ENCODE measurements around the gene FAM107B.

The FAM107B gene

DNA sequence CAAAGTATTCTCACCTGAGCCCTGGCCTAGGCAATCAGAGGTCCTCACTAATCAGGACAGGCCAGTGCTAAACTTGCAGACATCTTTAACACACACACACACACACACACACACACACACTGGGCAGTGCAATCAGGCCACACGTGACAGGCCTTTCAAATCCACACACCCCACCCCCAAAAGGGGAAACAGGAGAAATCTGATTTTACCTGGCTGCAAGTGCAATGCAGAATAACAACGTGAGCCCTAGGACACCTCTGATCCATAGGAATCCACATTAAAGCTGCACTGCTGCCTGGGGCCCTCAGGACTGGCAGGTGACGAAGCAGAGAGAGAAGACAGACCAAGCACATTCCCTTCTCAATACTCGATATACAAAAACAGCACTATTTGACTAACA is 218.9 kb downstream of the FAM107B start:
- no peak overlapping the region for H3K27ac ChIP-seq (ENCODE audit: extremely low read depth, low read depth, low read length)
- ChIA-PET CTCF (interaction anchor here (0.6 to 1.7 kb wide), 3 partner anchors 14 to 634 kb away, joined by 3 to 5 read pairs (median 3); no protein-coding TSS in a partner anchor), POLR2A (no interaction called here)
- no peak for TF ChIP-seq KLF9 (tag by site-specific recombination; IDR thresholded peaks at IDR 0.05; ENCODE audit: low read depth)
- TF ChIP-seq ZFP69B (tag by site-specific recombination; IDR thresholded peaks at IDR 0.05) = no peak
- no peak for TF ChIP-seq SP7 (tag by site-specific recombination; IDR thresholded peaks at IDR 0.05)
- no peak for TF ChIP-seq IKZF3 (tag by site-specific recombination; IDR thresholded peaks at IDR 0.05)
- no peak for TF ChIP-seq ZNF529 (tag by site-specific recombination; IDR thresholded peaks at IDR 0.05; ENCODE audit: insufficient replicate concordance)
- TF ChIP-seq, protein P1, sequence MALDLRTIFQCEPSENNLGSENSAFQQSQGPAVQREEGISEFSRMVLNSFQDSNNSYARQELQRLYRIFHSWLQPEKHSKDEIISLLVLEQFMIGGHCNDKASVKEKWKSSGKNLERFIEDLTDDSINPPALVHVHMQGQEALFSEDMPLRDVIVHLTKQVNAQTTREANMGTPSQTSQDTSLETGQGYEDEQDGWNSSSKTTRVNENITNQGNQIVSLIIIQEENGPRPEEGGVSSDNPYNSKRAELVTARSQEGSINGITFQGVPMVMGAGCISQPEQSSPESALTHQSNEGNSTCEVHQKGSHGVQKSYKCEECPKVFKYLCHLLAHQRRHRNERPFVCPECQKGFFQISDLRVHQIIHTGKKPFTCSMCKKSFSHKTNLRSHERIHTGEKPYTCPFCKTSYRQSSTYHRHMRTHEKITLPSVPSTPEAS (tag by site-specific recombination; IDR thresholded peaks at IDR 0.05) = peak; percentile 64
- TF ChIP-seq ZNF404 (tag by site-specific recombination; IDR thresholded peaks at IDR 0.05) = no peak
- TF ChIP-seq ZBTB48 (tag by site-specific recombination; IDR thresholded peaks at IDR 0.05) = peak; percentile 19; the same call in 1 of the 2 replicates
- TF ChIP-seq ZNF510 (tag by site-specific recombination; IDR thresholded peaks at IDR 0.05; ENCODE audit: insufficient replicate concordance) = no peak
- TF ChIP-seq, protein P2, sequence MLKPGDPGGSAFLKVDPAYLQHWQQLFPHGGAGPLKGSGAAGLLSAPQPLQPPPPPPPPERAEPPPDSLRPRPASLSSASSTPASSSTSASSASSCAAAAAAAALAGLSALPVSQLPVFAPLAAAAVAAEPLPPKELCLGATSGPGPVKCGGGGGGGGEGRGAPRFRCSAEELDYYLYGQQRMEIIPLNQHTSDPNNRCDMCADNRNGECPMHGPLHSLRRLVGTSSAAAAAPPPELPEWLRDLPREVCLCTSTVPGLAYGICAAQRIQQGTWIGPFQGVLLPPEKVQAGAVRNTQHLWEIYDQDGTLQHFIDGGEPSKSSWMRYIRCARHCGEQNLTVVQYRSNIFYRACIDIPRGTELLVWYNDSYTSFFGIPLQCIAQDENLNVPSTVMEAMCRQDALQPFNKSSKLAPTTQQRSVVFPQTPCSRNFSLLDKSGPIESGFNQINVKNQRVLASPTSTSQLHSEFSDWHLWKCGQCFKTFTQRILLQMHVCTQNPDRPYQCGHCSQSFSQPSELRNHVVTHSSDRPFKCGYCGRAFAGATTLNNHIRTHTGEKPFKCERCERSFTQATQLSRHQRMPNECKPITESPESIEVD (tag by site-specific recombination; IDR thresholded peaks at IDR 0.05) = no peak
- no peak for TF ChIP-seq ZFHX2 (tag by site-specific recombination; conservative IDR thresholded peaks at IDR 0.05)
- no peak for TF ChIP-seq FEZF1 (tag by site-specific recombination; IDR thresholded peaks at IDR 0.05)
- H3K4me3 ChIP-seq (ENCODE audit: low read depth, low read length) = no peak overlapping the region
- H3K36me3 ChIP-seq (ENCODE audit: control insufficient read depth in 2 of 2, insufficient read depth in 1 of 2, low read length in 2 of 2) = no peaks in the 10 kb centered on the region
- peaks cover 9% of the 10 kb centered on the region for H3K4me1 ChIP-seq (ENCODE audit: control insufficient read depth, insufficient read depth, low read length)
- no peaks in the 10 kb centered on the region for H3K9me3 ChIP-seq (ENCODE audit: control insufficient read depth, insufficient read depth, low read depth, low read length)

DNA sequence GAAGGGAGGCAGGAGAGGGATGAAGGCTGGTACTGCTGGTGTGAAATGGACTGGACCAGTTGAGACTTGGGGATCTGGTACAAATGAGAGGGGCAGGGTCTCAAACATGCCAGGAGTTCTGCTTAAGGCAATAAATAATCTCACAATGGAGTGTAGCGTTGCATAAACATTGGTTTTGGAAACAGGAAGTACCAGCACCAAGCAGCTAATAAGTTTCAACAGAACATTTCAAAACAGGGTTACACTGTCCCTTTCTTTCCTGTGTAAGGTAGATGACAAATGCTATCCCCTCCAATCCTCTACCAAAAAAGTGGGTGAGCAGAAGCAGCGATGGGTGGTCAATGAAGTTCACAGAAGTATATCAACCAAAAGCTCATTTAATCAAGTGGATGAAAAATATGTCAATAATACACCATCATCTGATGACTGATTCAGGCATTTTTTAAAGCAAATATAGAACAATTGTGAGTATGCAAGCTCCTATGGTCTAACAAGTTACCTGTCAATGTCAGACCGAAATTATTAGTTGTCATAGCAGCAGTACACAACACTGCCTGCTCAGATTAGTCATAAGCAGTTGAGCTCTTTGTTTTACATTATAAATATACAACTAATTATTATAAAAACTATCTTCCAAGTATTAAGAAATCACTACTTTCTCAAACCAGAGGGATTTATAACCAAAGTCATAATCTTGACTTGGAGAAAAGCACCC is 220.0 kb downstream of the FAM107B start:
- no peak overlapping the region for H3K27ac ChIP-seq (ENCODE audit: extremely low read depth, low read depth, low read length)
- H3K4me1 ChIP-seq (ENCODE audit: control insufficient read depth, insufficient read depth, low read length) = peaks cover 9% of the 10 kb centered on the region
- no peak overlapping the region for H3K4me3 ChIP-seq (ENCODE audit: low read depth, low read length)
- no peak for TF ChIP-seq ZNF707 (tag by site-specific recombination; IDR thresholded peaks at IDR 0.05)
- TF ChIP-seq ZNF324 (tag by site-specific recombination; IDR thresholded peaks at IDR 0.05) = no peak
- ChIA-PET CTCF (interaction anchor here (0.6 to 0.8 kb wide), 4 partner anchors 10 to 270 kb away, joined by 3 to 4 read pairs (median 4); no protein-coding TSS in a partner anchor), POLR2A (no interaction called here)
- no peaks in the 10 kb centered on the region for H3K9me3 ChIP-seq (ENCODE audit: control insufficient read depth, insufficient read depth, low read depth, low read length)
- no peaks in the 10 kb centered on the region for H3K36me3 ChIP-seq (ENCODE audit: control insufficient read depth in 2 of 2, insufficient read depth in 1 of 2, low read length in 2 of 2)

DNA sequence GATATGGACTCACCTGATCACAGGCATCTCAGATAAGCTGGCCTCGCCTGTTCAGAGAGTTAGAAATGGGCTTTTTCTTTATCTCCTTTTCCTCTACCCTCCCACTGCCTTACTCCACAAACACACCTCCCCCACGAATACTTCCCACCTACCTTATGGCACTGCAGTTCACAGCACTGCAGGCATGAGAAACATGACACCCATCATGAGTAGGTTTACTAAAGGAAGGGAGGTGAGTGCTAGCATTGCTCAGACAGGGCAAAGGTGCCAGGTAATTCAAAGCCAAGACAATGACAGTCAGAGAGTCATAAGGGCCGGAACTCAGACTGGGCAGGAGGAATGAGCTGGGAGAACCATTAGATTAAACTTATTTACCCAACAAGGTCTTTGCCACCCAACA is 220.6 kb downstream of the FAM107B start:
- no peaks in the 10 kb centered on the region for H3K9me3 ChIP-seq (ENCODE audit: control insufficient read depth, insufficient read depth, low read depth, low read length)
- H3K36me3 ChIP-seq (ENCODE audit: control insufficient read depth in 2 of 2, insufficient read depth in 1 of 2, low read length in 2 of 2) = no peaks in the 10 kb centered on the region
- no peak overlapping the region for H3K4me3 ChIP-seq (ENCODE audit: low read depth, low read length)
- no peak overlapping the region for H3K27ac ChIP-seq (ENCODE audit: extremely low read depth, low read depth, low read length)
- ChIA-PET POLR2A (no interaction called here), CTCF (interaction anchor here (0.6 to 1.1 kb wide), 5 partner anchors 11 to 359 kb away, joined by 3 to 4 read pairs (median 4); no protein-coding TSS in a partner anchor)
- H3K4me1 ChIP-seq (ENCODE audit: control insufficient read depth, insufficient read depth, low read length) = peaks cover 9% of the 10 kb centered on the region
- peak; percentile 99 for TF ChIP-seq ZFHX2 (tag by site-specific recombination; conservative IDR thresholded peaks at IDR 0.05)
- TF ChIP-seq, protein P3, sequence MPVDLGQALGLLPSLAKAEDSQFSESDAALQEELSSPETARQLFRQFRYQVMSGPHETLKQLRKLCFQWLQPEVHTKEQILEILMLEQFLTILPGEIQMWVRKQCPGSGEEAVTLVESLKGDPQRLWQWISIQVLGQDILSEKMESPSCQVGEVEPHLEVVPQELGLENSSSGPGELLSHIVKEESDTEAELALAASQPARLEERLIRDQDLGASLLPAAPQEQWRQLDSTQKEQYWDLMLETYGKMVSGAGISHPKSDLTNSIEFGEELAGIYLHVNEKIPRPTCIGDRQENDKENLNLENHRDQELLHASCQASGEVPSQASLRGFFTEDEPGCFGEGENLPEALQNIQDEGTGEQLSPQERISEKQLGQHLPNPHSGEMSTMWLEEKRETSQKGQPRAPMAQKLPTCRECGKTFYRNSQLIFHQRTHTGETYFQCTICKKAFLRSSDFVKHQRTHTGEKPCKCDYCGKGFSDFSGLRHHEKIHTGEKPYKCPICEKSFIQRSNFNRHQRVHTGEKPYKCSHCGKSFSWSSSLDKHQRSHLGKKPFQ (tag by site-specific recombination; IDR thresholded peaks at IDR 0.05) = peak; percentile 71; the same call in 1 of the 2 replicates
- TF ChIP-seq EGR2 (tag by site-specific recombination; IDR thresholded peaks at IDR 0.05; ENCODE audit: low read depth) = peak; percentile 99
- TF ChIP-seq, protein P4, sequence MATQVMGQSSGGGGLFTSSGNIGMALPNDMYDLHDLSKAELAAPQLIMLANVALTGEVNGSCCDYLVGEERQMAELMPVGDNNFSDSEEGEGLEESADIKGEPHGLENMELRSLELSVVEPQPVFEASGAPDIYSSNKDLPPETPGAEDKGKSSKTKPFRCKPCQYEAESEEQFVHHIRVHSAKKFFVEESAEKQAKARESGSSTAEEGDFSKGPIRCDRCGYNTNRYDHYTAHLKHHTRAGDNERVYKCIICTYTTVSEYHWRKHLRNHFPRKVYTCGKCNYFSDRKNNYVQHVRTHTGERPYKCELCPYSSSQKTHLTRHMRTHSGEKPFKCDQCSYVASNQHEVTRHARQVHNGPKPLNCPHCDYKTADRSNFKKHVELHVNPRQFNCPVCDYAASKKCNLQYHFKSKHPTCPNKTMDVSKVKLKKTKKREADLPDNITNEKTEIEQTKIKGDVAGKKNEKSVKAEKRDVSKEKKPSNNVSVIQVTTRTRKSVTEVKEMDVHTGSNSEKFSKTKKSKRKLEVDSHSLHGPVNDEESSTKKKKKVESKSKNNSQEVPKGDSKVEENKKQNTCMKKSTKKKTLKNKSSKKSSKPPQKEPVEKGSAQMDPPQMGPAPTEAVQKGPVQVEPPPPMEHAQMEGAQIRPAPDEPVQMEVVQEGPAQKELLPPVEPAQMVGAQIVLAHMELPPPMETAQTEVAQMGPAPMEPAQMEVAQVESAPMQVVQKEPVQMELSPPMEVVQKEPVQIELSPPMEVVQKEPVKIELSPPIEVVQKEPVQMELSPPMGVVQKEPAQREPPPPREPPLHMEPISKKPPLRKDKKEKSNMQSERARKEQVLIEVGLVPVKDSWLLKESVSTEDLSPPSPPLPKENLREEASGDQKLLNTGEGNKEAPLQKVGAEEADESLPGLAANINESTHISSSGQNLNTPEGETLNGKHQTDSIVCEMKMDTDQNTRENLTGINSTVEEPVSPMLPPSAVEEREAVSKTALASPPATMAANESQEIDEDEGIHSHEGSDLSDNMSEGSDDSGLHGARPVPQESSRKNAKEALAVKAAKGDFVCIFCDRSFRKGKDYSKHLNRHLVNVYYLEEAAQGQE (tag by site-specific recombination; IDR thresholded peaks at IDR 0.05) = no peak
- no peak for TF ChIP-seq ZNF510 (tag by site-specific recombination; IDR thresholded peaks at IDR 0.05; ENCODE audit: insufficient replicate concordance)
- no peak for TF ChIP-seq SCRT1 (tag by site-specific recombination; IDR thresholded peaks at IDR 0.05; ENCODE audit: borderline replicate concordance)
- TF ChIP-seq, protein P5, sequence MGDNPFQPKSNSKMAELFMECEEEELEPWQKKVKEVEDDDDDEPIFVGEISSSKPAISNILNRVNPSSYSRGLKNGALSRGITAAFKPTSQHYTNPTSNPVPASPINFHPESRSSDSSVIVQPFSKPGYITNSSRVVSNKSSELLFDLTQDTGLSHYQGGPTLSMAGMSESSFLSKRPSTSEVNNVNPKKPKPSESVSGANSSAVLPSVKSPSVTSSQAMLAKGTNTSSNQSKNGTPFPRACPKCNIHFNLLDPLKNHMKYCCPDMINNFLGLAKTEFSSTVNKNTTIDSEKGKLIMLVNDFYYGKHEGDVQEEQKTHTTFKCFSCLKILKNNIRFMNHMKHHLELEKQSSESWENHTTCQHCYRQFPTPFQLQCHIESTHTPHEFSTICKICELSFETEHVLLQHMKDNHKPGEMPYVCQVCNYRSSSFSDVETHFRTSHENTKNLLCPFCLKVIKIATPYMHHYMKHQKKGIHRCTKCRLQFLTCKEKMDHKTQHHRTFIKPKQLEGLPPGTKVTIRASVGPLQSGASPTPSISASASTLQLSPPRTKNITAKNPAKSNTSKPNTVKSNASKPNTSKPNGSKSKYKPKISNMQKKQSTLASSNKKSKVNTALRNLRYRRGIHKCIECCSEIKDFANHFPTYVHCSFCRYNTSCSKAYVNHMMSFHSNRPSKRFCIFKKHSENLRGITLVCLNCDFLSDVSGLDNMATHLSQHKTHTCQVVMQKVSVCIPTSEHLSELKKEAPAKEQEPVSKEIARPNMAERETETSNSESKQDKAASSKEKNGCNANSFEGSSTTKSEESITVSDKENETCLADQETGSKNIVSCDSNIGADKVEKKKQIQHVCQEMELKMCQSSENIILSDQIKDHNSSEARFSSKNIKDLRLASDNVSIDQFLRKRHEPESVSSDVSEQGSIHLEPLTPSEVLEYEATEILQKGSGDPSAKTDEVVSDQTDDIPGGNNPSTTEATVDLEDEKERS (tag by site-specific recombination; IDR thresholded peaks at IDR 0.05) = no peak

Measured in HEK293 (cell line).